ENCODE measurements around the gene TMEM117.
"Not testable (repeated sequence)": the region's sequence is repeated elsewhere in the genome, so short reads cannot be mapped to it uniquely, and the experiment has no call there.

Gene TMEM117

GRCh38 chr12:44025499-44025898 lies 189.6 kb downstream of the TMEM117 start:
- no peak for DNase-seq (ENCODE audit: low spot score)

- DNase-seq (ENCODE audit: low spot score) = no peak
These were observed 190.2 kb downstream of the TMEM117 start for GRCh38 chr12:44026046-44026445.

GRCh38 chr12:44026926-44027325 lies 191.0 kb downstream of the TMEM117 start:
- not testable (repeated sequence) for DNase-seq (ENCODE audit: low spot score)

DNA sequence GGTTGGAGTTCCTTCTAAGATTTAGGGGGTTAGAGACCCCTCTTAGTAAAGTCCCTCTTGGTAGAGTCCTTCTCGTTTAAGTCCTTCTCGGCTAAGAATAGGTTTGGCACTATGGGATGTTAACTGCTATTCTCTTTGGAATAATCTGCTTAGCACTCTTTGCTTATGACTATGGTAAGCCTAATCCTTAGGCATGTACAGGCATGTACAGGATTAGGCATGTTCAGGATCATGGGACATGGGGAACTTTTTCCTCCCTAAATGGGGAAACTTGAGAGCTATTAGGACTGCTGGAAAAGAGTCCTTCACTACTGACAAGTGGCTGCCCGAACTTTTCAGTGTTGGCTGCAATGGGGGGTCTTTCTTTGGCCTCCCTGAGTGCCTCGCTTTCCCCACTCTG lies 193.3 kb downstream of the TMEM117 start:
- DNase-seq (ENCODE audit: low spot score) = no peak

GRCh38 chr12:44031472-44032185 lies 195.7 kb downstream of the TMEM117 start:
- no peak for DNase-seq (ENCODE audit: low spot score)

GRCh38 chr12:44034906-44035305 lies 199.0 kb downstream of the TMEM117 start:
- no peak for DNase-seq (ENCODE audit: low spot score)

DNA sequence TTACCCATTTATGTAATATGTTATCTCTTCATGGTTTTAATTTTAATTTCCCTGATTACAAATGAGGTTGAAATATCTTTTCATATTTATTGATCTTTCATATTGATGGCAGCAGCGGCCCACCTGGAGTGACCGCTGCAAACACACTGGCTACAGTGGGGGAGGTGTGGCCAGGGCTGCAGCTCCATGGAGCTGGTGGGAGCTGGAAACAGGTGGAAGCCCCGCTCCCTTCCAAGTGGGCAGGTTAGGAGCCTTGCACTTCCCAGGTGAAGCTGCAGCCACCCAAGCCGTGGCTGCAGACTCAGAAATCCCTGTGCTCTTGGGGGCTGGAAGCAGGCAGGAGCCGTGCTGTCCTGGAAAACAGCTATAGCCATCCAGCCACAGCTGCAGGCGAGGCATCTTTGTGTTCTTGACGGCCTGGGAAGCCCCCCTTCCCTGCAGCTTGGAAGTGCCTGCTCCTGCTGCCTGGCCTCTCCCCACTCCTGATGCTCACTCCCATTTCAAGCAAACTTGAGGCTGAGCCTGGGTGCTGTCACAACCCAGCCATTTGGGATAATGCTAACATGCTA lies 201.1 kb downstream of the TMEM117 start:
- no peak for DNase-seq (ENCODE audit: low spot score)

DNA sequence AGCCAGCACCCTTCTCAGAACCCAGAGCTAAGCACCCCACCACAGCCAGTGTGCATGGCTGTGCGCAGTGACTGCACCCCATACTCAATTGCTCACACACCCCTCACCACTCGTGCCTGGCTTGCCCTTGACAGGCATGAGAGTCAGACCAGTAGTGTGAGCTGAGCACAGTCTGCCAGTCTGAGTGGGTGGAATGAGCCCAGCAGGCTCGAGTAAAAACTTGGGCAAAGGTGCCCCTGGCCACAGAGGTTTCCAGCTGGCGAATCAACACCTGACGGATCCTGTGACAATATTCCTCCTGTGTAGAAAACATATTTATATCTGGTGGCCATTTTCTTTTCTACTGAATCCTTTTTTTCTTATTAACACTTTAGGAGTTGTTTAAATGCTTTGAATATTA lies 202.5 kb downstream of the TMEM117 start:
- DNase-seq (ENCODE audit: low spot score) = no peak

DNA sequence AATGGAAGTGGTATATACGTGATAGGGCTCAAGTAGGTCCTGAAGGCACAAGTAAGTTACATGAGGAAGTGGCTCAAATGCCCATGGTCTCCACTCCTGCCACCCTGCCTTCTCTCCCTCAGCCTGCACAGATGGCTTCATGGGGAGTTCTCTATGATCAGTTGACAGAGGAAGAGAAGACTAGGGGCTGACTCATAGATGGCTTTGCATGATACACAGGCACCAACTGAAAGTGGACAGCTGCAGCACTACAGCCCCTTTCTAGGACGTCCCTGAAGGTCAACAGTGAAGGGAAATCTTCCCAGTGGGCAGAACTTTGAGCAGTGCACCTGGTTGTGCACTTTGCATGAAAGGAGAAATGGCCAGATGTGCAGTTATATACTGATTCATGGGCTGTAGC lies 208.6 kb downstream of the TMEM117 start:
- DNase-seq (ENCODE audit: low spot score) = not testable (repeated sequence)

DNA sequence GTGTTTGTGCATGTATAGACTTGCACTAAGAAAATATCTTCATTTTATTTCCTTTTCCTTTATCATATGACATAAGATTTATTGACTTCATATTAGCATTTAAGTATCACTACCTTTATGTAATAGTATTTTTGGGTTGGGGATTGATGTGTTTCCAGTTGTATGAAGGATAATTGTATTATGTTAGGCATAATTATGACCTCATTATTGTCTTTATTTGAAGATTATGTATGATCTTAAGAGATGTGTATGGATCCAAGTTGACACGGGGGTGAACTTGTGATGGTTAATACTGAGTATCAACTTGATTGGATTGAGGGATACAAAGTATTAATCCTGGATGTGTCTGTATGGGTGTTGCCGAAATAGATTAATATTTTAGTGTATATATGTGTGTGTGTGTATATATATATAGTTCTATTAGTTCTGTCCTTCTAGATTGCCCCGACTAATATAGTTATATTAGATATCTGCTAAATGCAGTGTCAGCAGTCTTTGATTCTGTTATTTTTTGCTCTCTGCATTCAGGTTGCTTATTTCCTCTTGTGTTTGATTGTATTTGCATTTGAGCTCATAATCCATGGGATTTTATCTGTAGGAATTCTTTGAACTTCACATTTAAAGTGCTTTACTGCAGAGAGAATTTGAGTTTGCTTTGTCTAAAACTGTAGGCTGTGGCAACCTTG lies 211.0 kb downstream of the TMEM117 start:
- DNase-seq (ENCODE audit: low spot score) = no peak

- no peak for DNase-seq (ENCODE audit: low spot score)
These were observed 216.7 kb downstream of the TMEM117 start for GRCh38 chr12:44052554-44052953.

- no peak for DNase-seq (ENCODE audit: low spot score)
These were observed 217.8 kb downstream of the TMEM117 start for GRCh38 chr12:44053549-44054127.

DNA sequence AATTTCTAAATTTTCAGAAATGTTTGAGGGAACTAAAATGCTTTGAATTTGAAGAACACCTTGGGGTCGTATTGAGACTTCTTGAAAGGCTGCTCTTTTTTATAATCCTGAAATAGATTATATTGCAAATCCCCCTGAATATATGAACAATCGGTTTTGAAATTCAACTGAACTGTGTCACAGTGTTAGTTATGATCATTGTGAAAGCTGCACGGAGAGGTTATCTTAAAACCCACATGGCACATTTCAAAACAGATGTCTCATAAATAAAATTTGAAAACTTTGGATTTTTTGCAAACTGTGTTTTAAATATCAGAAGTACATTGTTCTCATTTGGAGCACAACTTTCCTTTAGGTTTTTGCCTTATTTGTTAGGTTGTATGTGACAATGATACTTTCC lies 218.4 kb downstream of the TMEM117 start:
- no peak for DNase-seq (ENCODE audit: low spot score)

- DNase-seq (ENCODE audit: low spot score) = no peak
These were observed 222.5 kb downstream of the TMEM117 start for GRCh38 chr12:44058366-44058765.

DNA sequence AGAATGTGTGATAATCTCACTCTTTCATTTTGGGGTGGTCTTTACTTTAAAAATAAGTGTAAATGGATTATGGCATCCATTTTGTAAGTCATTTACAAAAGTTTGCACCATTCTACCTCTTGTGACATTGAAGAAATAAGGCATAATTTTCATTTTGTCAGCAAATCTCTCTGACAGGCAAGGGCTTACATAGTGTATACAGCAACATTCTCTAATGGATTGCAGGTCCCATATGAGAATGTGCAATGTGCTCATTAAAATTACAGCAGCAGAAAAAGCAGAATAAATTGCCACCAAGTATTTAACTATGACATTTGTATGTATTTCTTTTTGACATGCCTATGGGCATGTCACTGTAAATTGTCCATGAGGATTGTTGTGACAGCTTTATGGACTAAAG lies 223.6 kb downstream of the TMEM117 start:
- no peak for DNase-seq (ENCODE audit: low spot score)

DNA sequence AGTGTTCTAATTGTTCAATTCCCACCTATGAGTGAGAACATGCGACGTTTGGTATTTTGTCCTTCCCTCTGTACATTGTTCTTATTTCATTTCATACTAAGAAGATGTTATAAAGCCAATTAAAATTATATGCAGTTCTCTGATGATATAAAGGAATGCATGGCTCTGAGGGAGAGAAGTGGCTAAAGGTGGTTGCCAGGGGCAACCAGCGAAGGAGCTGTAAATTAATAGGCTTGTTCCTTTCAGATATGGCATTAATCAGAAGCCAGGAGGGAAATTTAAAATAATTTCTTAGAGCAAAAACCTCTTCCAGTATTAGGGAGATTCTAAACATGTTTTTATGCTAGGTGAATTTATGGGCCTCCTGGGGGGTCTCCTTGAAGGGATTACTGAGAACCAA lies 227.8 kb downstream of the TMEM117 start:
- DNase-seq (ENCODE audit: low spot score) = no peak

DNA sequence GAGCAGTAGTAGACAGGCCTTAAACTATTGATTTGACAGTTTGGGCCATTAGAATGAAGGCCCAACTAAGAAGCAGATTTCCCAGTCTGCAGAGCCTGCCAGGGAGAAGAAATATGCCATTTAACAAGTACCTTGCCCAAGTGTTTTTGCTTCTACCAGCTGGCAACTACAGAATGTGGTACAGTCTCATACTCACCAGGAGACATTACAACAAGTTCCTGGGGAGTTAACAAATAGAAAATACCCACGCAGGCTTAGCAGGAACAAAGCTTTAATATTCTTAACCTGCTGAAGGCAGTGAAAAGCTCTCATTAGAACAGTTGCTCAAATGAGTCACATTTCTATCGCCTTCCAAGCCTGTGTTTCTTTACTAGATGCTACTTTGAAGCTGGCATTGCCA lies 241.0 kb downstream of the TMEM117 start:
- no peak for DNase-seq (ENCODE audit: low spot score)

DNA sequence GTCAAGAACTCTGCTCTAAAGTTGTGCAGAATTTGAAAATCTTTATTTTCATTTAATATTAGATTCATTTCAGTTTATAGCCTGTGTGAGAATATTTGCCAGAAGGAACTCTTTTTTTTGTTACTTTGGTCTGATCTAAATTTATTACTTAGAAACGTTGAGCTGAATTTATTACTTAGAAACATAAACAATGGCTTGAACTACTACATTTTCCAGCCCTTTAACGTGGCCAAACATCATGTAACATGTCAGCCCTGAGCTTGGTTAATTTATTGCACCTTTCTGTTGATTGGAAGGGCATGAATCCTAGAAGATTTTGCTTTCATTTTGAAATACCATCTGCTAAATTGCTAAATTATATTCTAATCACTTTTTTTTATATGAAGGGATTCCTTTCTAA lies 241.4 kb downstream of the TMEM117 start:
- DNase-seq (ENCODE audit: low spot score) = no peak

GRCh38 chr12:44078273-44078672 lies 242.4 kb downstream of the TMEM117 start:
- DNase-seq (ENCODE audit: low spot score) = no peak

GRCh38 chr12:44088647-44089046 lies 252.8 kb downstream of the TMEM117 start:
- no peak for DNase-seq (ENCODE audit: low spot score)

- no peak for DNase-seq (ENCODE audit: low spot score)
These were observed 256.2 kb downstream of the TMEM117 start for GRCh38 chr12:44091948-44092606.

GRCh38 chr12:44098786-44099185 lies 262.9 kb downstream of the TMEM117 start:
- no peak for DNase-seq (ENCODE audit: low spot score)

- no peak for DNase-seq (ENCODE audit: low spot score)
These were observed 263.6 kb downstream of the TMEM117 start for GRCh38 chr12:44099486-44099885.

Data from AG08396 (cell line).